ENCODE results near the gene FMNL2. TPM values are rescaled to one million over a fixed set of nuclear protein-coding genes. Genes with fewer than 3 reads are reported as not detected.

The FMNL2 gene
- total RNA-seq, 1 experiment from 2014 or later = 11.6 TPM

GRCh38 chr2:152354909-152355308 is 19.9 kb downstream of the FMNL2 start:
- Histone ChIP-seq H3K4me3 (peak overlapping the region; percentile 5), H3K36me3 (peaks cover 5% of the 10 kb centered on the region), H3K9me3 (no peaks in the 10 kb centered on the region), H3K27me3 (no peaks in the 10 kb centered on the region)
- peak; percentile 70 for DNase-seq

- Histone ChIP-seq H3K36me3 (peaks cover 5% of the 10 kb centered on the region), H3K4me3 (peak overlapping the region; percentile 5; the same call in 1 of the 2 replicates), H3K9me3 (no peaks in the 10 kb centered on the region), H3K27me3 (no peaks in the 10 kb centered on the region)
- peak; percentile 8 for DNase-seq
Measured at GRCh38 chr2:152355409-152355831, 20.4 kb downstream of the FMNL2 start.

- Histone ChIP-seq H3K4me3 (no peak overlapping the region), H3K9me3 (no peaks in the 10 kb centered on the region), H3K36me3 (no peaks in the 10 kb centered on the region; the same call in 1 of the 2 replicates), H3K27me3 (no peaks in the 10 kb centered on the region)
- DNase-seq = no peak
Measured at GRCh38 chr2:152359573-152360363, 24.8 kb downstream of the FMNL2 start.

- H3K36me3 ChIP-seq = no peaks in the 10 kb centered on the region
- no peak overlapping the region for H3K4me3 ChIP-seq
- H3K9me3 ChIP-seq = no peaks in the 10 kb centered on the region
- no peak for DNase-seq
- no peaks in the 10 kb centered on the region for H3K27me3 ChIP-seq
Measured at GRCh38 chr2:152363936-152364335, 29.0 kb downstream of the FMNL2 start.

- no peaks in the 10 kb centered on the region for H3K9me3 ChIP-seq
- no peak for DNase-seq
- no peaks in the 10 kb centered on the region for H3K36me3 ChIP-seq
- H3K27me3 ChIP-seq = no peaks in the 10 kb centered on the region
- H3K4me3 ChIP-seq = no peak overlapping the region
Measured at GRCh38 chr2:152367547-152368390, 32.8 kb downstream of the FMNL2 start.

- Histone ChIP-seq H3K36me3 (no peaks in the 10 kb centered on the region), H3K27me3 (no peaks in the 10 kb centered on the region), H3K4me3 (no peak overlapping the region), H3K9me3 (no peaks in the 10 kb centered on the region)
- no peak for DNase-seq
Measured at GRCh38 chr2:152369176-152369860, 34.3 kb downstream of the FMNL2 start.

GRCh38 chr2:152370783-152371182 is 35.8 kb downstream of the FMNL2 start:
- Histone ChIP-seq H3K27me3 (no peaks in the 10 kb centered on the region), H3K4me3 (no peak overlapping the region), H3K9me3 (no peaks in the 10 kb centered on the region), H3K36me3 (no peaks in the 10 kb centered on the region)
- DNase-seq = no peak

- Histone ChIP-seq H3K9me3 (no peaks in the 10 kb centered on the region), H3K27me3 (no peaks in the 10 kb centered on the region), H3K4me3 (no peak overlapping the region), H3K36me3 (no peaks in the 10 kb centered on the region)
- no peak for DNase-seq
Measured at GRCh38 chr2:152372438-152372984, 37.5 kb downstream of the FMNL2 start.

GRCh38 chr2:152375174-152375573 is 40.2 kb downstream of the FMNL2 start:
- Histone ChIP-seq H3K4me3 (no peak overlapping the region), H3K27me3 (no peaks in the 10 kb centered on the region), H3K9me3 (no peaks in the 10 kb centered on the region), H3K36me3 (no peaks in the 10 kb centered on the region)
- DNase-seq = no peak

- H3K27me3 ChIP-seq = no peaks in the 10 kb centered on the region
- H3K9me3 ChIP-seq = no peaks in the 10 kb centered on the region
- H3K4me3 ChIP-seq = no peak overlapping the region
- no peaks in the 10 kb centered on the region for H3K36me3 ChIP-seq
- DNase-seq = no peak
Measured at GRCh38 chr2:152376385-152376784, 41.4 kb downstream of the FMNL2 start.

GRCh38 chr2:152376968-152377367 is 42.0 kb downstream of the FMNL2 start:
- no peak for DNase-seq
- Histone ChIP-seq H3K9me3 (no peaks in the 10 kb centered on the region), H3K36me3 (no peaks in the 10 kb centered on the region), H3K27me3 (no peaks in the 10 kb centered on the region), H3K4me3 (no peak overlapping the region)

GRCh38 chr2:152379089-152379488 is 44.1 kb downstream of the FMNL2 start:
- DNase-seq = no peak
- Histone ChIP-seq H3K4me3 (no peak overlapping the region), H3K9me3 (no peaks in the 10 kb centered on the region), H3K27me3 (no peaks in the 10 kb centered on the region), H3K36me3 (no peaks in the 10 kb centered on the region)

GRCh38 chr2:152380261-152381055 is 45.5 kb downstream of the FMNL2 start:
- H3K36me3 ChIP-seq = no peaks in the 10 kb centered on the region
- no peak for DNase-seq

GRCh38 chr2:152383702-152384101 is 48.7 kb downstream of the FMNL2 start:
- Histone ChIP-seq H3K4me3 (no peak overlapping the region), H3K9me3 (no peaks in the 10 kb centered on the region), H3K27me3 (no peaks in the 10 kb centered on the region), H3K36me3 (no peaks in the 10 kb centered on the region)
- no peak for DNase-seq

More at GRCh38 chr2:152380261-152381055, 45.5 kb downstream of the FMNL2 start:
- Histone ChIP-seq H3K9me3 (no peaks in the 10 kb centered on the region), H3K27me3 (no peaks in the 10 kb centered on the region), H3K4me3 (no peak overlapping the region)

GRCh38 chr2:152384992-152385391 is 50.0 kb downstream of the FMNL2 start:
- Histone ChIP-seq H3K36me3 (no peaks in the 10 kb centered on the region), H3K4me3 (no peak overlapping the region), H3K9me3 (no peaks in the 10 kb centered on the region), H3K27me3 (no peaks in the 10 kb centered on the region)
- no peak for DNase-seq

GRCh38 chr2:152385650-152386049 is 50.7 kb downstream of the FMNL2 start:
- no peak for DNase-seq
- Histone ChIP-seq H3K27me3 (no peaks in the 10 kb centered on the region), H3K4me3 (no peak overlapping the region), H3K36me3 (no peaks in the 10 kb centered on the region), H3K9me3 (no peaks in the 10 kb centered on the region)
